Regular cardiac myocyte (primary cell): ENCODE measurements around the gene FOXP2. TPM values are rescaled to one million over a fixed set of nuclear protein-coding genes. Genes with fewer than 3 reads are reported as not detected.

Experiments
- total RNA-seq: library from RNA; depleted of rRNA; stranded (reverse); fragments of >200 nt; gene quantifications from 2 replicates; pipeline ENCODE4 v1.2.3, GENCODE V29; 2014

The FOXP2 gene
- total RNA-seq, result under 0.01 TPM in 1 of 2 replicates, not detected in the other

DNA sequence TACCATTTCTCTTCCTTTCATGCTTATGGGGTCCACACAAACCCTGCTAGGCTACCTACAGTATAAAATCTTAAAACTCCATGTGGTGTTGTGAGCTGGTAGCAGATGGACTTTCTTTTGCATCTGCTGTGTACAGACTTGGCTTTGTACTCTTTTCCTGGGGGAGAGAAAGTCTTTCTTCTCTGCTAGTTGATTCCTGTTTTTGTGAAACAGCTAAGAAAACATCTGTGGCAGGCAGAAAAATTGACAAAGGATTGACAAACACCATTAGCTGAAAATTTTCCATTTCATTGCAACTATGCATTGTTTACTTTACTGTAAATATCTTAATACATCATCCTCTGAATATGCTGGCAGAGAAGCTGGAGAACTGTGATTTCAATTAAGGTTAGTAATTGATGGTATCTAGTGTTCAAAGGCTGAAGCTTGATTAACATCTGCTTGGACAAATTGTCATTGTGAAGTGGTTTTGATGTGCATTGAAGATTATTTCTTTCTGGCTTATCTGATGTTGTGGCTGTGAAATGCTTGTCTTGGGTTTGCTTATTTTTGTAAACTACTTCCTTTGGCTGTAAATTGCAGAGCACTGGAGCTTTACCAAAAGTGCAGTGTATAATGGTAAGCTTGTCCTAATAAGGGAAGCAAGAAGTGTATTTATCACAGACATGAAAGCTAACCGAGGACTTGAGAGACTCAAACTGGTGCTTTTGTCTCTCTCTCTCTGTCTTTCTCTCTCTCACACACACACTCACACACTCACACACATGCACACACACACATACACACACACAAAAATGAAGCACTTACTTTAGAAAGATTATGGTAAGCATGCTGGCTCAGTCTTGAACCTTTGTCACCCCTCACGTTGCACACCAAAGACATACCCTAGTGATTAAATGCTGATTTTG is at the start of gene FOXP2:
Gene FOXP2 (plus strand): TSS at position 660 of the 908 bp plus-strand sequence. CDS start 11,697 bp downstream, outside the sequence.

